GM12878 (cell line): ENCODE measurements around the gene CRAMP1. TPM values are rescaled to one million over a fixed set of nuclear protein-coding genes. Genes with fewer than 3 reads are reported as not detected.
"Not testable (repeated sequence)": the region's sequence is repeated elsewhere in the genome, so short reads cannot be mapped to it uniquely, and the experiment has no call there.

Experiments used
- ATAC-seq: fragments of 200-7000 bp; cut with Tn5 transposase; 3 replicates; pipeline ENCODE4 v1.9.1; 2020; ENCODE audit warnings: mild to moderate bottlenecking, moderate library complexity
- BruUV-seq: library from RNA; stranded (reverse); fragments of 400-500 nt; replicated peaks from 2 replicates; lab custom pipeline; 2021; lab: Mats Ljungman, UMichigan
- CTCF ChIA-PET: fragments of 300-600 bp; sonication (Branson Sonifier 250); formaldehyde crosslinking; extraction: SDS; loops from one replicate; lab custom pipeline; 2021; ENCODE audit warnings: inconsistent platforms; lab: Yijun Ruan, JAX
- POLR2A ChIA-PET: fragments of 350-600 bp; formaldehyde crosslinking; extraction: SDS; loops from one replicate; lab custom pipeline; 2021; ENCODE audit warnings: inconsistent platforms; lab: Charles Lee
- RAD21 ChIA-PET: fragments of 300-600 bp; sonication (Branson Sonifier 250); formaldehyde crosslinking; loops from one replicate; lab custom pipeline; 2023; ENCODE audit warnings: antibody characterized with exemption; ENCODE audit not compliant: unreplicated experiment; lab: Charles Lee
- SMC1A ChIA-PET: fragments of 300-600 bp; sonication (Branson Sonifier 250); formaldehyde crosslinking; loops from one replicate; lab custom pipeline; 2023; ENCODE audit not compliant: unreplicated experiment, uncharacterized antibody; lab: Charles Lee
- DNase-seq: peaks from one replicate; pipeline ENCODE4 v3.0.0-alpha.2; 2011; ENCODE audit warnings: low read depth, low spot score
- FAIRE-seq: peaks from 3 replicates; lab custom pipeline; 2011; peaks lifted over from hg19 to GRCh38; lab: Jason Lieb, UNC
- H2AFZ ChIP-seq: 2 replicates; pipeline ENCODE4 v1.6.0; 2011; ENCODE audit warnings: low read depth, low read length, control low read depth; ENCODE audit not compliant: control insufficient read depth
- H3K27ac ChIP-seq: 2 replicates; pipeline ENCODE4 v1.5.1; 2011; ENCODE audit warnings: control low read depth; ENCODE audit not compliant: control insufficient read depth, insufficient read depth
- H3K27me3 ChIP-seq, 2 experiments: replicated peaks in 1 of 2; 2 replicates each; pipeline versions ENCODE4 v1.6.0 to v1.6.1; 2011; ENCODE audit warnings: low read length in 1 of 2; ENCODE audit not compliant: control insufficient read depth in 2 of 2, insufficient read depth in 2 of 2
- H3K36me3 ChIP-seq, 2 experiments: 2 replicates each; pipeline ENCODE4 v1.5.1; 2011; ENCODE audit warnings: low read length in 1 of 2; ENCODE audit not compliant: control insufficient read depth in 2 of 2, insufficient read depth in 2 of 2
- H3K4me1 ChIP-seq: 2 replicates; pipeline ENCODE4 v1.6.1; 2011; ENCODE audit warnings: mild to moderate bottlenecking, low read length, moderate library complexity, mixed read lengths; ENCODE audit not compliant: control insufficient read depth, insufficient read depth
- H3K4me2 ChIP-seq: 2 replicates; pipeline ENCODE4 v1.6.0; 2011; ENCODE audit warnings: control low read depth; ENCODE audit not compliant: control insufficient read depth, insufficient read depth
- H3K4me3 ChIP-seq: fragments of 200-600 bp; sonication (generic); 2 replicates; pipeline ENCODE4 v1.5.1; 2016
- H3K79me2 ChIP-seq: 2 replicates; pipeline ENCODE4 v1.6.0; 2011; ENCODE audit warnings: low read length; ENCODE audit not compliant: control insufficient read depth, insufficient read depth
- H3K9ac ChIP-seq: 2 replicates; pipeline ENCODE4 v1.8.0; 2011; ENCODE audit warnings: low read length, control low read depth, mixed read lengths; ENCODE audit not compliant: control insufficient read depth, insufficient read depth
- H3K9me3 ChIP-seq: replicated peaks from 3 replicates; pipeline ENCODE4 v1.5.1; 2011; ENCODE audit warnings: mild to moderate bottlenecking, low read length; ENCODE audit not compliant: control insufficient read depth, insufficient read depth
- H4K20me1 ChIP-seq: 2 replicates; pipeline ENCODE4 v1.6.0; 2011; ENCODE audit not compliant: control insufficient read depth, insufficient read depth
- BACH1 ChIP-seq: fragments of 450-650 bp; IDR thresholded peaks from 2 replicates; pipeline ENCODE4 v1.6.1; 2017; ENCODE audit warnings: mild to moderate bottlenecking, borderline replicate concordance
- CHD1 ChIP-seq: IDR thresholded peaks from 2 replicates; pipeline ENCODE4 v1.6.1; 2012; ENCODE audit warnings: low read depth, low read length, improper control_type of control experiment
- FOS ChIP-seq: IDR thresholded peaks from 3 replicates; pipeline ENCODE4 v1.6.1; 2011; ENCODE audit warnings: borderline replicate concordance; ENCODE audit not compliant: insufficient read length; ENCODE audit errors: extremely low read depth
- HDAC2 ChIP-seq: fragments of 200-600 bp; sonication (generic); IDR thresholded peaks from 2 replicates; pipeline ENCODE4 v1.6.1; 2017
- KLF5 ChIP-seq: fragments of 450-650 bp; IDR thresholded peaks from 2 replicates; pipeline ENCODE4 v1.6.1; 2014; ENCODE audit warnings: mild to moderate bottlenecking; ENCODE audit not compliant: partially characterized antibody
- POLR2AphosphoS2 ChIP-seq: IDR thresholded peaks from 2 replicates; pipeline ENCODE4 v1.6.1; 2011; ENCODE audit warnings: low read depth, mild to moderate bottlenecking, low read length, improper control_type of control experiment, moderate library complexity
- RCOR1 ChIP-seq: conservative IDR thresholded peaks from 2 replicates; pipeline ENCODE4 v1.6.1; 2012; ENCODE audit warnings: low read depth, low read length, improper control_type of control experiment
- RFX5 ChIP-seq: IDR thresholded peaks from 2 replicates; pipeline ENCODE4 v1.6.1; 2011; ENCODE audit warnings: low read depth, low read length, improper control_type of control experiment
- SMAD1 ChIP-seq: fragments of 450-650 bp; IDR thresholded peaks from 2 replicates; pipeline ENCODE4 v1.6.1; 2018; ENCODE audit warnings: mild to moderate bottlenecking, low read depth; ENCODE audit not compliant: partially characterized antibody
- SMARCA5 ChIP-seq: fragments of 450-650 bp; IDR thresholded peaks from 2 replicates; pipeline ENCODE4 v1.6.1; 2017; ENCODE audit warnings: mild to moderate bottlenecking
- SREBF1 ChIP-seq: IDR thresholded peaks from 2 replicates; pipeline ENCODE4 v1.6.1; 2012; ENCODE audit warnings: mild to moderate bottlenecking, low read length
- SREBF2 ChIP-seq: IDR thresholded peaks from 2 replicates; pipeline ENCODE4 v1.6.1; 2012; ENCODE audit warnings: mild to moderate bottlenecking, low read length
- STAT1 ChIP-seq: fragments of 450-650 bp; conservative IDR thresholded peaks from 2 replicates; pipeline ENCODE4 v1.6.1; 2014; ENCODE audit warnings: antibody characterized with exemption, mild to moderate bottlenecking
- TCF7 ChIP-seq: IDR thresholded peaks from 2 replicates; pipeline ENCODE4 v1.6.1; 2014; ENCODE audit warnings: antibody characterized with exemption, borderline replicate concordance
- ZNF24 ChIP-seq: fragments of 450-650 bp; IDR thresholded peaks from 2 replicates; pipeline ENCODE4 v1.6.1; 2017; ENCODE audit warnings: antibody characterized with exemption, mild to moderate bottlenecking
- ZSCAN29 ChIP-seq: fragments of 450-650 bp; IDR thresholded peaks from 2 replicates; pipeline ENCODE4 v1.6.1; 2017; ENCODE audit warnings: mild to moderate bottlenecking, moderate library complexity
- whole genome bisulfite sequencing: methylation state at CpG from one replicate; pipeline ENCODE4 v1.1.6; 2016; ENCODE audit warnings: low lambda C conversion rate; ENCODE audit not compliant: insufficient replicate concordance, insufficient coverage; ENCODE audit errors: missing lambda C conversion rate; 5-methylcytosine and 5-hydroxymethylcytosine counted together
- in situ Hi-C: fragments of 300-500 bp; cut with MboI; formaldehyde crosslinking; loops from 9 replicates; pipeline ENCODE4 v1.14.3; 2018; ENCODE audit warnings: mixed read lengths
- intact Hi-C: fragments of 100-400 bp; cut with micrococcal nuclease; formaldehyde crosslinking; loops from one replicate; pipeline ENCODE4 v1.14.2; 2022; ENCODE audit not compliant: unreplicated experiment
- polyA plus RNA-seq, 11 experiments: library from polyadenylated mRNA; depleted of rRNA in 4 of 11; unstranded in 6 of 11; stranded (reverse) in 5 of 11; fragments of >200 nt; fragmentation: Nextera tagmentation in 4 of 11; fragmentation: Illumina TruSeq in 1 of 11; extraction: Ambion mirVana in 4 of 11; extraction: Trizol in 1 of 11; gene quantifications; 1 replicate in 1 of 11; 2 replicates in 10 of 11; pipeline versions ENCODE4 v1.2.1 to v1.2.3, GENCODE V29; 2011 to 2016; ENCODE audit warnings: inconsistent platforms in 2 of 11, missing spikeins in 2 of 11, low read depth in 1 of 11
- total RNA-seq, 4 experiments: library from RNA; depleted of rRNA in 3 of 4; stranded (reverse); fragments of >200 nt in 3 of 4; fragmentation: Illumina TruSeq in 1 of 4; extraction: Trizol in 1 of 4; gene quantifications; 2 replicates each; pipeline versions ENCODE4 v1.2.1 to v1.2.3, GENCODE V29; 2013 to 2021

The CRAMP1 gene
- total and polyA plus RNA-seq, 10 of the 15 experiments (the other 5 are each of a cell fraction or from before 2014, with no cell fraction given): 0.37 to 9.8 (median 3.9) TPM

DNA sequence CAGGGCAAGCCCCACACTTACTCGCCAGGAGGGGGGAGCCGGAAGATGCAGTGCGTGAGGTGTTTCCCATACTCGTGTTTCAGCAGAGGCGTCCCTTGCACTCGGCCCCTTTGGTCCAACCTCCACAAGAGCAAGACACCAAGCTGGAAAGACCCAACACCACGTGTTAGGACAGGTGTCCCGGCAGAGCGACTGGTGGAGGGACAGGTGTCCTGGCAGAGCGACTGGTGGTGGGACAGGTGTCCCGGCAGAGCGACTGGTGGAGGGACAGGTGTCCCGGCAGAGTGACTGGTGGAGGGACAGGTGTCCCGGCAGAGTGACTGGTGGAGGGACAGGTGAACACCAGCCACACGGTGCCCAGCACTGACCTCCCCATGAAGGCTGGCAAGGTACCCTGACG, 19.7 kb upstream of the CRAMP1 start (continued):
- no peak for TF ChIP-seq STAT1
- no peak for TF ChIP-seq KLF5

DNA sequence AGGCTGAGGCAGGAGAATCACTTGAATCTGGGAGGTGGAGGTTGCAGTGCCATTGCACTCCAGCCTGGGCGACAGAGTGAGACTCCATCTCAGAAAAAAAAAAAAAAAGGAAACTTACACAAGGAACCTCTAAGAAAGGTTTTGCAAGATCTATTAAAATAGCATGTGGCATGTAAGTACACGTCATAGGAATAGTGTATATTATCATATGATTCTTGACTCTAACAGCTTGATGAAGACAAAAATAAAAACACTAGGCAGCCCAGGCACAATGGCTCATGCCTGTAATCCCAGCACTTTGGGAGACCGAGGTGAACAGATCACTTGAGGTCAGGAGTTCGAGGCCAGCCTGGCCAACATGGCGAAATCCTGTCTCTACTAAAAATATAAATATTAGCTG, 16.6 kb upstream of the CRAMP1 start:
- POLR2A ChIA-PET, H3K36me3 ChIP-seq, DNase-seq, RAD21 ChIA-PET, H2AFZ ChIP-seq, H3K27me3 ChIP-seq, H3K9me3 ChIP-seq, BruUV-seq, H3K4me3 ChIP-seq, H3K79me2 ChIP-seq, H3K4me2 ChIP-seq, in situ Hi-C loops, H3K4me1 ChIP-seq, SMC1A ChIA-PET, H3K27ac ChIP-seq, ATAC-seq, intact Hi-C loops, H3K9ac ChIP-seq, H4K20me1 ChIP-seq, FAIRE-seq: not testable (repeated sequence)
- 63% methylated on average over 5 of the region's 5 CpGs for WGBS
- CTCF ChIA-PET: interaction anchor here (0.7 kb wide), 1 partner anchor 97 kb away, joined by 3 read pairs; no protein-coding TSS in a partner anchor

- in situ Hi-C loops: no loop called here
- ChIA-PET RAD21 (no interaction called here), CTCF (no interaction called here), POLR2A (no interaction called here), SMC1A (no interaction called here)
- Histone ChIP-seq H3K4me2 (no peak overlapping the region), H3K4me1 (no peaks in the 10 kb centered on the region), H3K79me2 (no peaks in the 10 kb centered on the region), H3K27ac (no peak overlapping the region), H3K9ac (no peak overlapping the region), H3K4me3 (no peak overlapping the region), H4K20me1 (no peaks in the 10 kb centered on the region), H3K9me3 (no peaks in the 10 kb centered on the region), H3K27me3 (no peaks in the 10 kb centered on the region), H2AFZ (no peak overlapping the region), H3K36me3 (no peaks in the 10 kb centered on the region)
- DNase-seq (no peak), FAIRE-seq (no peak), ATAC-seq (no peak)
- WGBS: 90% methylated on average over 12 of the region's 12 CpGs
- no TSS peak for BruUV-seq
- TF ChIP-seq POLR2AphosphoS2 (no peak), SMAD1 (no peak), SREBF1 (no peak), TCF7 (no peak), BACH1 (no peak), RCOR1 (no peak), SREBF2 (no peak), FOS (no peak), ZNF24 (no peak), HDAC2 (no peak), SMARCA5 (no peak), CHD1 (no peak), RFX5 (no peak), ZSCAN29 (no peak)
- intact Hi-C loops: no loop called here
Observed at GRCh38 chr16:1596516-1596915, 15.6 kb upstream of the CRAMP1 start.
